ENCODE measurements around the gene ODC1.
"Not testable (repeated sequence)": the region's sequence is repeated elsewhere in the genome, so short reads cannot be mapped to it uniquely, and the experiment has no call there.

ODC1 gene

DNA sequence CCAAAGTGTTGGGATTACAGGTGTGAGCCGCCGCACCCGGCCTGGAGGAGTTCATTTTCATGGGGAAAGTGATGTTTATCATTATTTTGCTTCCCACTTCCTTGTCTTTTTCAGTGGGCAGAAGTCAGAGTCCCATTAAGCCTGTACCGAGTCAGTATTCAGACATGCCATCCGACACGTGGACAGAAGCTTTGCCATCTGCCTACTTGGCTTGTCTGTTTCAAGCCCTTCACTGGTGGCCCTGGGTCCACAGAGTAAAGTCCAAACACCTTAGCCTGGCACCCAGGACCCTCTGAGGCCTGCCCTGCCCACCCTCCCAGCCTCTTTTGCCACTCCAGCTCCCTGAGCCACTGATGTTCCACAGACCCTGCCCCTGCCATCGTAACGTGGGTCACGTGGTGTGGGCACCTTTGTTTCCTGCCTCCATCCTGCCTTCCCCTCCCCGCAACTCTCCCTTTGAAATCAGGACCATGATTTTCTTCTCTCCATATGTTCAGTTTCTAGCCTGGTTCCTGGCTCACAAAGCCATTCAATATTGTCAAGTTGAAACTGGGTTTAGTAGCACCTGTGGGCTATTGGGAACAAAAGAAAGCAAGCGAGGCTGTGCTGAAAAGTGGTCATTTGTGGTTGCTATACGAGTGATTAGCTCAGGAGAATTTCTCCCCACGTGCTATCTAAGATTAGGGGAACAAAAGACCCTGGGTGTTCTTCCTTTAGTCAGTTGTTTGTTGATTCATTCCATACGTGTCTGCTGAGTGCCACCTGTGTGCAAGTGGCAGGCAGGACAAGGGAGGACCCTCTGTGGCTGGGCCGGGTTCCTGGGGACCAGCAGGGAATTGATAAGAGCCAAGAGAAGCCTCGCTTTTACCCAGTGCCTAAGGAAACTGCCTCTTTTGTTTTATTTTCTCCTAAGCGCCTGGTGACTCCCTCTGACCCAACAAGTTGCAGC lies 5.1 kb upstream of the ODC1 start:
- no peak for DNase-seq (ENCODE audit: low read depth)

DNA sequence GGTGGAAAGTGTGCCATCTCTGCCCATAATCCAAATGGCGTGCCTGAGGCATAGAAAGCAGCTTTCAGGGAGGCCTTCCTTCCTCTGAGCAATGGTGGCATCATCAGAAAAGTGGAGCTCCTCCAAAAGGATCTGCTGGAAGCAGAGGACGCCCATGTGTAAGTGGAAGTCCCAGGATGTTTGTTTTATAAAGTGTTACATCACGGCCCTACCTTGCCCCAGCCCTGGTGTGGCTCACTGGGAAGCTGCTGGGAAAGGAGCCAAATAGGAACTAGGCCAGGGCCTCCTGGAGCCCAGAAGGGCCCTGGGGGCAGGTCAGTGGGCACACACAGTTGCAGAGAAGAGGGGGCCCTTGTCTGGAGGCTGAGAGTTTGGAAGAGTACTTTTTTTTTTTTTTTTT lies 4.2 kb upstream of the ODC1 start:
- peak; percentile 31 for DNase-seq (ENCODE audit: low read depth)

DNA sequence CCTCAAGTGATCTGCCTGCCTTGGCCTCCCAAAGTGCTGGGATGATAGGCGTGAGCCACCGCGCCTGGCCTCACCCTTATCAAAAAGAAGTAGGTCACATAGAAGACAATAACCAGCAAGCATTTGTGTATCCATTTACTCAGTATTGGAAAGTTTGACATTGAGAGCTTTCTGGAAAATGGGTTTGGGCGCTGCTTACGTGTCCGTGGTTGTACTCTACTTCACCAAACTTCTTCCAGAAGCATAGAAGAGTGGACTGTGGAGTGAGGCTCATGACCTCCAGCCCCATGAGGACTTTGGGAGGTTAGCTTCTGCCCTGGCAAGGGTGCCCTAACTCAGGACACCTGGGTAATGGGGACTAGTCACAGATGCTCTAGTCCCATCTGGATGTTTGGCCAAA lies 3.7 kb upstream of the ODC1 start:
- DNase-seq (ENCODE audit: low read depth): no peak

DNA sequence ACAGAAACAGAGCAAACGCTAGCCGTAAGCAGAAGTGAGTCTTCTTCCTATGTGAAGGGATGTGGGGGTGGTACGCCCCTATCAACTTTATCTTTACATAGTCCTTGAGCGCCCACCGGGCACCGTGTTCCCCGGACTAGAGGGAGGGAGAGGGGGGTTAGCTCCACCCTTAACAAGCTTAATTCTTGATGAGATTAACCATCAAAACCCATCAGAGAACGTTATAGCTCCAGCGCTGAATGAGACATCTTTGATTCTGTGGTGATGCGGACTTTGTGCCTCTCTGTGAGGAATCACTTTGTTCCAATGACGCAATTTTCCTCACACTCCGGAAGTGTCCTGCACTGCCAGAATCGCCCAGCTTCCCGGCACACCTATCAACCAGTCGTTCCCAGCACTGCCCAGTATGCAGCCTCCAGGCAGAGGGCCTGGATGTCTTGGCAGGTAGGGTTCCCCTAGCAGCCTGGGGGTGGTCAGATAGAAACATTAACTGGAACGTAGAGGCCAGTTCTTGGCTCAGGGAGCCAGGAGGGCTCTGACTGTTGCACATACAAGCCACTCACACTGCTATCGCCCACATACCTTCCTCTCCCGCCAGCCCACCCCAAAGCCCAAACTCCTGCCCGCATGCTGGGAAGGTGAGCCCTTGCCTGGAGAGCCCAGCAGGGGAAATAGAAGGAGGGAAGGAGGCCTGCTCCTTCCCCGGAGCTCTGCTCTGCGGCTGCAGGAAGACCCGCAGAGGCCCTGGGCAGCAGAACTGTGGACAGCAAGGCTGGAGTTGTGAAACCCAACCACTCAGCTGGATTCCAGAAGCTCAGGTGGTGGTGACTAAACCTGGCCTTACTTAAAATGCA lies 1.9 kb upstream of the ODC1 start:
- no peak for DNase-seq (ENCODE audit: low read depth)

DNA sequence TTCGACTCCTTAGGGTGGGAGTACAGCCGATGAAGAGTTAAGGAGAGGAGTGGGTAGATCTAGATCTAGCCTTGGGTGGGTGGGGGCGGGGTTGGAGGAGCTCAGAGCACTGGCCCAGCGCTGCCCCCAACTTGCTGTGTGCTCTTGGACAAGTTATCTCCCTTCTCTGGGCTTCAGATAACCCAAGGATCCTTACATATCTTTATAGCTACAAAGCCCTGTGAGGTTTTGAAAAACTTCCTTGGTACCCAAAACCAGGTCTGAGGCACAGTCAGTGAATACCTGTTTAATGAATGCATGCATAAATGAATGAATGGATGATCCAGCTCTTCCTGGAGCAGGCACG lies 1.3 kb upstream of the ODC1 start:
- no peak for DNase-seq (ENCODE audit: low read depth)

DNA sequence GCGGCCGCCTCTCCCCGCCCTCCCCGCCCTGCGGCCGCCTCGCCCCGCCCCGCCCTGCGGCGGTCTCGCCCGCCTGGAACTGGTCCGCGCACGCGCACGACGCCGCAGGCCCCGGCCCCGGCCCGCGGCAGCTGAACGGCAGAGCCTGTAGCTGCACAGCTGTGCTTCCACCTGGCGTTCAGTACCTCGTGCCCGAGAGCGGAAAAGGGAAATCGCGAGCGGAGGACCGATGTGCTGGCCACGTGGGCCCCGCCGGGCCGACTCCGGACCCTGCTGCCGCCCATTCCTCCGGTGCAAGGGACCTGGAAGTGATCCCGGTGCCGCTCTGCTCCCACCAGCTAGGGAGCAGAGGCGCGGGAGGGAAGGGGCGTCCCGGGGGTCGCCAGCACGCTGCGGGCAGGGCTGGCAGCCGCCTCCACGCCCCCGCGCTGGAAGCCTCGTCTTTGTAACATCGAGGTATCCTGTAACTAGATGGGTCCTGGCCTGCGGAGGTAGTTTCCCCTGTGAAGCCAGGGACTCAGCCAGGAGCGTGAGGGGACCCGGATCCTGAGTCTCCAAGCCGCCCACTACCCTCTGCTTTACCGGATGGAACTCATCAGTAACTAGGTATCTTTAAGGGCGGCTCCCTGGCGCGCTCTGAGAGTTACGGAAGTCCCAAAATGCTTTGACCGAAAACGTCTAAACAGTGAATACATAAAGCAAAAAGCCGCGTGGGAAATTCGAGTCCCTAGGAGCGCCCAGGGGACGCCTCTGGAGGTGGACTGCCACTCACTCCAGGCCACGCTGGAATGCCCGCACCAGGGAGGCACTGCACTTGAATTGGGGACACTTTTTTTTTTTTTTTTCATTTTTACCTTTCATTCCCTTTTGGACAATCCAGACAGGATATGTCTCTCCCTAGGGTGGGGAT lies 704 bp upstream of the ODC1 start:
- peak; percentile 68 for DNase-seq (ENCODE audit: low read depth)

DNA sequence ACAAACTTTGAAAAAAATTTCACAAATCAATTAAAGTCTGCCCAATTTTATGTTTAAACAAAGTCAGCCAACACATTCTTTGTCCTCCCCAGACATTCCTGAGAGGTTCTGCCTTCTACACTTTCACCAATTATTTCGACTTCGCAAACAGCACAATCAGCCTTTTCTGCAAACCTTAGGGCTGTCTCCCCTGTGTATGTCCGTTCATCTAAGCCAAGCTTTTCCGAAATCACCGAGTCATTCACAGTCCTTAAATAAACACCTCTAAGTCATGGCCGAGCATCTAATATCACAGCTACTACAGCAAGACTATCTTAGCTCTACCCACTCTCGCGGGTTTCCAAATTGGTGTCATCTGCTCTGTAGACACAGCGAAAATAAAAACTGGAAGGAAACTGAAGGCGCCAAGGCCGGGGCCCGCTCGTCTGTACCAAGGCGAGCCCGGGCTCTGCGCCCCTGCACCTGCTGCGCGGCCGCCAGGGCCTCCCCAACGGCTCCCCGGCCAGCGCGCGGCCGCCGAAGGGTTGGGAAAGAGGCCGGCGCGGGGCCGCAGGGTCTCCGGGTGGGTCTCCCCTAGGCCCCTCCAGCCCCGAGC lies 730 bp downstream of the ODC1 start:
- no peak for DNase-seq (ENCODE audit: low read depth)

DNA sequence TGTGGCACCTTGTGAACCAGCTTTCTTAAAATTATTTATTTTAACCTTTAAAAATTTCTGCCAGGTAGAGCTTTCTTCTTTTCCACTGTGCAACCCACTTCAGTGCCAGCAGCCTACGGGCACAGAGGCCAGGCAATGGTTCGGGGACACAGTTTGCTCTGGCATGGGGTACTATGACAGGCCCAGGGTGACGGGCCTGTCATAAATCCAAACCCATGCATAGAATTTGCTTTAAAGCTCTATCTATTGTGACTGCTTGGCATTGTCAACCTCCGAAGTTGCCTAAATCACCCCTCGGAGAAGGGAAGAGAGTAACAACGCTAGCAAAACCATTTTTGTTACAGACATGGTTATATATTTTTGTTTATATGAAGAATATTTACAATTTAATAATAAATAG lies 1.5 kb downstream of the ODC1 start:
- DNase-seq (ENCODE audit: low read depth): no peak

DNA sequence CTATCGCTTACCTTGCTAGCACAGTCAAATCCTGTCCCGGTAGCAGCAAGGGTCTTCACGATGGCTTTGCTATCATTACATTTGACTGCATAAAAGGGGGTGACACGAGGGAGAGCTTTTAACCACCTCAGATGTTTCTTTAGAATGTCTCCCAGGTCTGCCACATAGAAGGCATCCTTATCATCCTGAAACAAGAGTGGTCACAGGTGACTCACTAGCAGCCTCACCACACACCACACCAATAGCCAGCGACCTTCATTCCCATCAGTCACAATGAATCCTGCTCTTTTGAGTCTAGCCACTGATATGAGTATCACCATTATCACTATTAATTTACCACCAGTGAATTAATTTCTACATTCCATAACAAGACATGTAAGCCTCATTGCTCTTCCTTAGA lies 3.7 kb downstream of the ODC1 start:
- DNase-seq (ENCODE audit: low read depth): no peak

DNA sequence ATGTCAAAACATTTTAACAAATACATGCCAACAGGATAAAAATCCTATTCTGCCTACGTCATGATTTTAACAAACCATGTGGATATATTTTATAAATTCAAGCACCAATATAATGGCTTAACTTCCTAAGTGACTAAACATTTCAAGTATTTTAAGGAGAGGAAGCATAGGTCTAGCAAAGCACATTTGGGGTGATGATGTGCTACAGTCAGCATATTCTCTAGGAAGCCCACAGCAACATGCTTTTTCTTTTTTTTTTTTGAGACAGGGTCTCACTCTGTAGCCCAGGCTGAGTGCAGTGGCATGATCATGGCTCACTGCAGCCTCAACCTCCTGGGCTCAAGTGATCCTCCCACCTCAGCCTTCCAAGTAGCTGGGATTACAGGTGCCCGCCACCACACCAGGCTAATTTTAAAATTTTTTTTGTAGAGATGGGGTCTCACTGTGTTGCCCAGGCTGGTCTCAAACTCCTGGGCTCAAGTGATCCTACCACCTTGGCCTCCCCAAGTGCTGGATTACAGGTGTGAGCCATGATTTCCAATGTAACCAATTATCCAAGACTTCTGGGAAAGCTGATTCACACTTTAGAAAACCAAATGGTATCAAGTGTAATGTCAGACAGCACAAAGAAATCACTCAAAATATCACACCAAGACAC lies 5.5 kb downstream of the ODC1 start:
- not testable (repeated sequence) for DNase-seq (ENCODE audit: low read depth)

DNA sequence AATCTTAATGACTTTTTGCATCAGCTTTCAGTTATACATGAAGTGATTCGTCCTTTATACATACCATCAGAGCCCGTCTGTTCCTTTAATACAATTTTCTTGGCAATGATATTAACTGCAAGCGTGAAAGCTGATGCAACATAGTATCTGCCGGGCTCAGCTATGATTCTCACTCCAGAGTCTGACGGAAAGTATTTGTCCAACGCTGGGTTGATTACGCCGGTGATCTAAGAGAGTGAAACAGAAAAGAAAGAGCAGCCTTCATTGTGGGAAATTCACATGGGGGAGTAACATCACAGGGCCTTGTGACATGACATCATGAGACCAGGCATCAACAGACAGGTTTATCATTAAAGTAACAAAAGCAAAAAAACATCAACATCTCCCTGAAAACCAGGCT lies 6.2 kb downstream of the ODC1 start:
- no peak for DNase-seq (ENCODE audit: low read depth)

DNA sequence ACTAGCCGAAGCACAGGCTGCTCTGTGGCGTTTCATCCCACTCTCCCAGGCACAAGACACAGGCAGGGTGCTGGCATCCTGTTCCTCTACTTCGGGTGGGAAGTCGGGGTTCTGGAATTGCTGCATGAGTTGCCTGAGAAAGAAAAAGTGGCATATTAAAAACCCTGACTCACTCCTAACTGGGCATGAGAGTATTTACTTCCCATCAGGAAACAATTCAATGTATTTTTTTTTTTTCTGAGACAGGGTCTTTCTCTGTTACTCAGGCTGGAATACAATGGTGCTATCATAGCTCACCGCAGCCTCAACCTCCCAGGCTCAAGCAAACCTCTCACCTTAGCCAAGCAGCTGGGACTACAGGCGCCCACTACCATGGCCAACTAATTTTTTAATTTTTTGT lies 7.4 kb downstream of the ODC1 start:
- DNase-seq (ENCODE audit: low read depth): no peak

DNA sequence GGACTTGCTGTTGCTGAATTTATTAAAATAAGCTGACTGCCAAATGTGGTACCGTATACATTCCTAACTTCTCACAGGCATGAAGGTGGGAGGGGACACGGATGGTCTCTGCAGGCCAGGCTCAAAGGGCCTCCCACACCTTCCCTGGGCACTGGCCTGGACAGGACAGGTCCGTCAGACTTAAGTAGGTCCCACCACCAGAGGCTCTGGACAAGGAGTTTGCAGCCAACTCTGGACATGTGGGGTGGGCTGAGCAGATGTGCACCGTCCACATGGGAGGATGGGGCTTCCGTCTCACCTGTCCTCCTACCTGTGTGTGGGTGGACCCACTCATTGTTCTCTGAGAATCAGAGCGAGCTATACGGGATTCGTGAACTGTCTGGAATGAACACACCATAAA lies 8.2 kb downstream of the ODC1 start:
- DNase-seq (ENCODE audit: low read depth): no peak

DNA sequence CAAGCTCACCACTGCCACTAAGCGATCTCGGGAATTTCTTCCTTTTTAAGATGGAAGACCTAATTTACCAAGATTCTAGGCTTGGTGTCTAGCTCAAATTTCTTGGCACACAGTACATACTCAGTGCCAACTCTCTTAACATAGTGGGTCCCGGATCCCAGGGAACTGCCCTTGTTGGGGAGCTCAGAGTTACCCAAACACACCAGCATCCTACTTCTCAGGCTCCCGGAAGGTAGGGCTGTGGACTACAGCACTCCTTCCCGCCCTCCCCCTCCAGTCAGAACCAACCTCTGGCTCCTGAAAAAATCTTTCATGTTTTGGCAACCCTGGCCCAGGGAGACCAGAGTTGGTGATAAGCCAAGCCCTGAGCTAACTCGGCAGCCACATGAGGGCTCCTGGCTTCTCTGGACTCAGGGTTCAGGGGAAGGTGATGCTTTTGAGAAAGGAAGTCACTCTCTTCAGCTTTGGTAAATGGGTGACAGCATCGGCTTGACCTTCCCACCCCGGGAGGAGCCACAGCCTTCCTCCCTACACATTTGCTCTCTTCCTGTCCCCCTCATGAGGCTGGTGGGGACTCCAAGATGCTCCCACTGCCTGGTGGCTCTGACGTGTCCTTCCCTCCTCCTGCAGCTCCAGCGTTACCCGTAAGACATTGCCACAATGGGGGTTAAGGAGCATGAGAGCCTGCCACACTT lies 8.8 kb downstream of the ODC1 start:
- no peak for DNase-seq (ENCODE audit: low read depth)

DNA sequence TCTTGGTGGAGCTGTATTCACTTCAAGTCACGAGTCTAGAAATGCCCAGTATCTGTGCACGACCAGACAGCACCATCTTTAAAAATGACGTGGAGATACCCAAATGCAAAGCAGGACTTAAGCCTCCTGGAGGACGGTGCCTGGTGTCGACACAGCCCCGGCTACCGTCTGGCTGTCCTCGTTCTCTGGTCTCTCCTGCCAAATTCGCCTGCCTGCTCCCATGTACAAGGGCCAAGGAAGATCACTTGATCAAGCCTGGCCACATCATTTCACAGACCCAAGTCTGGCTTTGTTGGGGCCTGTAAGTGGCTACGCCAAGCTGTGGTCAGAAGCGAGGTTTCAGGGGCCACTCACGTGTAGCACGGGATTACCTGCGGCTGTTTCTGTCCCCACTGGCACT lies 9.4 kb downstream of the ODC1 start:
- DNase-seq (ENCODE audit: low read depth): no peak

DNA sequence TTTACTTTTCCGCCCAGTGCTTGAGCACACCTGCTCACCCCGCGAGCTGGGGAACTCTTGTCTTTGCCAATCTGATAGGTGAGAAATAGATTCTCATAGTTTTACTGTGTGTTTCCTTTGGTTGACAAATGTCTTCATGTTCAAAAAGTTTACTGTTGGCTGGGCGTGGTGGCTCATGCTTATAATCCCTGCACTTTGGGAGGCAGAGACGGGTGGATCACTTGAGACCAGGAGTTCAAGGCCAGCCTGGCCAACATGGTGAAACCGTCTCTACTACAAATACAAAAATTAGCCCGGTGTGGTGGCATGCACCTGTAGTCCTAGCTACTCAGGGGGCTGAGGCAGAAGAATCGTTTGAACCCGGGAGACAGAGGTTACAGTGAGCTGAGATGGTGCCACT lies 10.3 kb downstream of the ODC1 start:
- DNase-seq (ENCODE audit: low read depth): no peak

DNA sequence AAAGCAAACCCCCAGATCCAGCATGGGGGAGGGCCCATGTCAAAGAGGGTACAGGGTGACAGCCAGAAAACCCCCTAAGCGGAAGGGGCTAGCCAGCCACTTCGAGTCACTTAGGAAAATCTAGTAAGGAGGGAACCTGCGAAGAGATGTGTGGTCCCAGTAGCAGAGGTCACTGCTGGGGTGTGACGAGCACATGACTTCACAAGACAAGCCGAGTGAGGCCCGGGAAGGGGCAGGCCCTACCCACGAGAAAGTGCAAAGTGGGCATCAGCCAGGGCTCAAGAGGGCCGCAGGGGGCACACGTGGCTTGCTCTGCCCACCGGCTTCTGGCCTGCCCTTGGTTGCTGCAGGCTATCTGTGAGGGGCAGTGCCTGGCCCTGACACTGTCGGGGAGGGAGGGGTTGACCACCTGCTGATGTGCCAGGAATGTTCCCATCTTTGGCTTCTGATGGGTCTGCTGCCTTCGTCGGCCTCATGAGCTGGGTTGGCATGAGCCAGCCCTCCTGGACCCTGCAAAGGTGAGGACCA lies 11.5 kb downstream of the ODC1 start:
- DNase-seq (ENCODE audit: low read depth): no peak

DNA sequence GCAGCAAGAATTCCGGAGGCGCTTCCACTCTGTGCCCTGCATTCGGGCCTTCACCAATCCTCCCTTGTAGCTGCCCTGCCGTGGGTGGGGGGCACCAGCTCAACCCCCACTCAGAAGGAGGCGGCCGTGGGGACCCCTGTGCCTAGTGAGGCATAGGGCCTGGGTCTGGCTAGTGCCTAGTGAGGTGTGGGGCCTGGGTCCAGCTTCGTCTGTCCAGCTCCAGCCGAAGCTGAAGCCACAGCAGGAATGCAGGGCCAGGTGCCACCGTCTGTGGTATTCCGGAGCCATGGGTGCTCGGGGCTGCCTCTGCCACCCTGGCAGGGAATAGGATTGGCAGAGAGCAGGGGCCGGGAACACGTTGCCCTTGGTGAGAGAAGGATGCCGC lies 12.3 kb downstream of the ODC1 start:
- DNase-seq (ENCODE audit: low read depth): no peak

DNA sequence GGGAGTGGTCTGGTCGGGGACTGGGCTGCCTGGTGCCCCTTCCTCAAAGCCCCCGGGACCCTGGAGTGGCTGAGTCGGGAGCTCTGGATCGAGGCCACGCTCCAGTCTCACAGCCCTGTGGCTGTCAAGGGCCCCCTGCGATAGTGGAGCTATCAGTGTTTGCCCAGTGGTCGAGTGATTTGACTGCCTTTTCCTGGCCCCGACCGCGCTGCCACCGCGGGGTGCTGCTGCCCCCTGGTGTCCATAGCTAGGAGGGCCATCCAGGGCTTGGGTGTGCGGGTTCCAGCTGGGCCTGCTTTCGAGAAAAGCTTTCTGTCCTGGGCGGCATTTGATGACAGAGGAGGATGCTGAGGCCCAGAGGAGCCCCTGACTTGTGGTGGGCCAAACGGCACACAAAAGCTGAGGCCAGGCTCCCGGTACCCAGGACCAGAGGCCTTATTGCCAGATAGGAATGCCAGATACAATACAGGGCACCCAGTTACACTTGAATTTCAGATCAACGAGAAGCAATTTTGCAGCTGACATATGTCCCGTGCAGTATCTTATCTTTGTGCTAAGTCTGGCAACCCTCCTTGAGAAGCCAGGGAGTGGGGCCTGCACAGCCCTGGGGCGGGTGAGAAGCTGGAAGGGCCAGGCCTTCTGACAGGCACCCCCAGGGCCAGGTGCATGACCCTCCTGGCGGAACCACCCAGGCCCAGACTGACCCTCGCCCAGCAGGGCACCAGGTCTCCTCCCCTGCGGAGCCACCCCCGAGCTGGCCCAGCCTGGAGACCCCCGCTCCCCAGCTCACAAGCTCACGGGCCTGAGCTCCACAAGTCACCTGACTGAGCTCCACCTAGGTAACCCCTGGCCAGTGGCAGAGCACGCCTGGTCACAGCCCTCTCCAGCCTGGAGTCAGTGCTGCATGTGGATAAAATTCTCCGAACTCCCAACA lies 13.0 kb downstream of the ODC1 start:
- no peak for DNase-seq (ENCODE audit: low read depth)
